ENCODE measurements around the gene STARD10. TPM values are rescaled to one million over a fixed set of nuclear protein-coding genes. Genes with fewer than 3 reads are reported as not detected.
A peak's percentile ranks its signal among the peaks of the same experiment; 100 is the strongest.

The STARD10 gene
- total RNA-seq, 1 experiment from 2014 or later = 55.1 TPM

- H3K27me3 Mint-ChIP-seq (ENCODE audit: unreplicated experiment) = no peaks in the 10 kb centered on the region
- peaks cover 17% of the 10 kb centered on the region for H3K36me3 Mint-ChIP-seq (ENCODE audit: insufficient read depth, unreplicated experiment)
- CTCF ChIA-PET = interaction anchor here (0.8 kb wide), 1 partner anchor 21 kb away, joined by 4 read pairs; no protein-coding TSS in a partner anchor
Observed at GRCh38 chr11:72770799-72771198, 23.0 kb downstream of the STARD10 start.

GRCh38 chr11:72769680-72770079, 24.2 kb downstream of the STARD10 start:
- no peak for DNase-seq
- no peak for TF ChIP-seq CTCF (IDR thresholded peaks at IDR 0.05; ENCODE audit: unreplicated experiment)
- H3K36me3 Mint-ChIP-seq (ENCODE audit: insufficient read depth, unreplicated experiment) = peaks cover 17% of the 10 kb centered on the region
- no peaks in the 10 kb centered on the region for H3K9me3 Mint-ChIP-seq (ENCODE audit: low read depth, unreplicated experiment)
- intact Hi-C loops (cut with micrococcal nuclease; ENCODE audit: unreplicated experiment) = no loop called here
- peaks cover 16% of the 10 kb centered on the region for H3K4me1 Mint-ChIP-seq (ENCODE audit: low read depth, unreplicated experiment)
- BruUV-seq (replicated peaks) = no TSS peak
- no peak overlapping the region for H3K27ac Mint-ChIP-seq (ENCODE audit: unreplicated experiment)
- CTCF ChIA-PET = no interaction called here
- no peaks in the 10 kb centered on the region for H3K27me3 Mint-ChIP-seq (ENCODE audit: unreplicated experiment)
- no peak overlapping the region for H3K4me3 Mint-ChIP-seq (ENCODE audit: low read depth, unreplicated experiment)

More at GRCh38 chr11:72770799-72771198, 23.0 kb downstream of the STARD10 start:
- no peak overlapping the region for H3K4me3 Mint-ChIP-seq (ENCODE audit: low read depth, unreplicated experiment)
- H3K4me1 Mint-ChIP-seq (ENCODE audit: low read depth, unreplicated experiment) = peaks cover 16% of the 10 kb centered on the region
- TF ChIP-seq CTCF (IDR thresholded peaks at IDR 0.05; ENCODE audit: unreplicated experiment) = no peak
- intact Hi-C loops (cut with micrococcal nuclease; ENCODE audit: unreplicated experiment) = no loop called here
- no peaks in the 10 kb centered on the region for H3K9me3 Mint-ChIP-seq (ENCODE audit: low read depth, unreplicated experiment)
- BruUV-seq (replicated peaks) = no TSS peak
- DNase-seq = no peak
- H3K27ac Mint-ChIP-seq (ENCODE audit: unreplicated experiment) = no peak overlapping the region

- H3K4me3 Mint-ChIP-seq (ENCODE audit: low read depth, unreplicated experiment) = no peak overlapping the region
- no TSS peak for BruUV-seq (replicated peaks)
- CTCF ChIA-PET = no interaction called here
- DNase-seq = no peak
- intact Hi-C loops (cut with micrococcal nuclease; ENCODE audit: unreplicated experiment) = no loop called here
- H3K4me1 Mint-ChIP-seq (ENCODE audit: low read depth, unreplicated experiment) = peaks cover 16% of the 10 kb centered on the region
- TF ChIP-seq CTCF (IDR thresholded peaks at IDR 0.05; ENCODE audit: unreplicated experiment) = no peak
- H3K9me3 Mint-ChIP-seq (ENCODE audit: low read depth, unreplicated experiment) = no peaks in the 10 kb centered on the region
- H3K27ac Mint-ChIP-seq (ENCODE audit: unreplicated experiment) = peak overlapping the region; percentile 16
- peaks cover 17% of the 10 kb centered on the region for H3K36me3 Mint-ChIP-seq (ENCODE audit: insufficient read depth, unreplicated experiment)
- no peaks in the 10 kb centered on the region for H3K27me3 Mint-ChIP-seq (ENCODE audit: unreplicated experiment)
Observed at GRCh38 chr11:72768581-72768980, 25.3 kb downstream of the STARD10 start.

GRCh38 chr11:72767203-72768062, 26.4 kb downstream of the STARD10 start:
- intact Hi-C loops (cut with micrococcal nuclease; ENCODE audit: unreplicated experiment) = no loop called here
- CTCF ChIA-PET = no interaction called here

More at GRCh38 chr11:72767203-72768062, 26.4 kb downstream of the STARD10 start:
- Mint-ChIP-seq H3K27ac (ENCODE audit: unreplicated experiment) (no peak overlapping the region), H3K9me3 (ENCODE audit: low read depth, unreplicated experiment) (no peaks in the 10 kb centered on the region), H3K36me3 (ENCODE audit: insufficient read depth, unreplicated experiment) (peaks cover 11% of the 10 kb centered on the region), H3K27me3 (ENCODE audit: unreplicated experiment) (no peaks in the 10 kb centered on the region), H3K4me3 (ENCODE audit: low read depth, unreplicated experiment) (no peak overlapping the region), H3K4me1 (ENCODE audit: low read depth, unreplicated experiment) (peaks cover 11% of the 10 kb centered on the region)
- TF ChIP-seq CTCF (IDR thresholded peaks at IDR 0.05; ENCODE audit: unreplicated experiment) = no peak
- DNase-seq = no peak
- no TSS peak for BruUV-seq (replicated peaks)
